ENCODE data around the gene SLC39A10. TPM values are rescaled to one million over a fixed set of nuclear protein-coding genes. Genes with fewer than 3 reads are reported as not detected.

SLC39A10 gene
- total and polyA plus RNA-seq, 10 of the 15 experiments (the other 5 are each of a cell fraction or from before 2014, with no cell fraction given), result 2.0 to 23.6 (median 7.9) TPM

- no peaks in the 10 kb centered on the region for H4K20me1 ChIP-seq (ENCODE audit: control insufficient read depth, insufficient read depth)
- no peak overlapping the region for H3K27ac ChIP-seq (ENCODE audit: control insufficient read depth, insufficient read depth)
- ChIA-PET CTCF (interaction anchor here (0.8 to 1.3 kb wide), 2 partner anchors 40 to 674 kb away, joined by 3 read pairs; no protein-coding TSS in a partner anchor), RAD21 (ENCODE audit: unreplicated experiment) (no interaction called here), SMC1A (ENCODE audit: uncharacterized antibody, unreplicated experiment) (interaction anchor here (0.9 to 1.4 kb wide), 5 partner anchors 11 to 50 kb away, joined by 3 to 4 read pairs (median 3); partner anchors contain the start of gene SLC39A10), POLR2A (interaction anchor here (0.6 kb wide), 1 partner anchor 160 kb away, joined by 3 read pairs; no protein-coding TSS in a partner anchor)
- no peak overlapping the region for H3K9ac ChIP-seq (ENCODE audit: control insufficient read depth, insufficient read depth, low read length)
- no TSS peak for BruUV-seq (replicated peaks)
- no peaks in the 10 kb centered on the region for H3K27me3 ChIP-seq (replicated peaks in 1 of 2; ENCODE audit: control insufficient read depth in 2 of 2, insufficient read depth in 2 of 2, low read length in 1 of 2)
- H3K4me1 ChIP-seq (ENCODE audit: control insufficient read depth, insufficient read depth, low read length), result no peaks in the 10 kb centered on the region
- TF ChIP-seq NKRF (conservative IDR thresholded peaks at IDR 0.05), result no peak
- TF ChIP-seq NR2C2 (IDR thresholded peaks at IDR 0.05; ENCODE audit: borderline replicate concordance, control insufficient read depth, insufficient read length, low read depth), result no peak
- no peak for TF ChIP-seq TBL1XR1 (IDR thresholded peaks at IDR 0.05; ENCODE audit: low read depth, low read length)
- TF ChIP-seq SREBF1 (IDR thresholded peaks at IDR 0.05; ENCODE audit: low read length), result no peak
- no peak for TF ChIP-seq KLF5 (IDR thresholded peaks at IDR 0.05; ENCODE audit: partially characterized antibody)
- TF ChIP-seq IRF5 (IDR thresholded peaks at IDR 0.05; ENCODE audit: borderline replicate concordance), result no peak
- no peak for TF ChIP-seq MXI1 (IDR thresholded peaks at IDR 0.05; ENCODE audit: low read depth, low read length)
- no peak for TF ChIP-seq ZNF24 (IDR thresholded peaks at IDR 0.05)
- TF ChIP-seq ZNF384 (IDR thresholded peaks at IDR 0.05; ENCODE audit: borderline replicate concordance, low read depth, low read length), result no peak
- no peak for TF ChIP-seq CHD4 (IDR thresholded peaks at IDR 0.05)
- TF ChIP-seq FOS (IDR thresholded peaks at IDR 0.05; ENCODE audit: borderline replicate concordance, extremely low read depth, insufficient read length), result no peak
- no peak for TF ChIP-seq ASH2L (IDR thresholded peaks at IDR 0.05; ENCODE audit: borderline replicate concordance, low read depth)
- no peak overlapping the region for H3K4me2 ChIP-seq (ENCODE audit: control insufficient read depth, insufficient read depth)
- no peaks in the 10 kb centered on the region for H3K79me2 ChIP-seq (ENCODE audit: control insufficient read depth, insufficient read depth, low read length)
- H3K4me3 ChIP-seq, result no peak overlapping the region
- WGBS (ENCODE audit: insufficient coverage, insufficient replicate concordance, low lambda C conversion rate, missing lambda C conversion rate), result 76% methylated on average over 5 of the region's 5 CpGs
- in situ Hi-C loops (cut with MboI) (no loop called here), intact Hi-C loops (cut with micrococcal nuclease; ENCODE audit: unreplicated experiment) (no loop called here)
- H3K9me3 ChIP-seq (replicated peaks; ENCODE audit: control insufficient read depth, insufficient read depth, low read length), result no peaks in the 10 kb centered on the region
- no peak overlapping the region for H2AFZ ChIP-seq (ENCODE audit: control insufficient read depth, low read depth, low read length)
- H3K36me3 ChIP-seq (ENCODE audit: control insufficient read depth in 2 of 2, insufficient read depth in 2 of 2, low read length in 1 of 2), result no peaks in the 10 kb centered on the region; a peak in 2 of 4 replicates
- ATAC-seq (no peak), FAIRE-seq (no peak), DNase-seq (ENCODE audit: low read depth, low spot score) (no peak)
These were observed 49.3 kb downstream of the SLC39A10 start for GRCh38 chr2:195706161-195706900.

All from GM12878 (cell line).